Osteoblast (primary cell): Measurements from ENCODE around the gene SCARF1. TPM values are rescaled to one million over a fixed set of nuclear protein-coding genes. Genes with fewer than 3 reads are reported as not detected.

Source experiments
- DNase-seq: peaks from one replicate; pipeline ENCODE4 v3.0.0; 2011; ENCODE audit warnings: low spot score, mixed read lengths; ENCODE audit not compliant: insufficient read length; ENCODE audit errors: missing footprints
- H2AFZ ChIP-seq: 2 replicates; pipeline ENCODE4 v1.6.0; 2011; ENCODE audit warnings: mild to moderate bottlenecking, low read length
- H3K27ac ChIP-seq: 2 replicates; pipeline ENCODE4 v1.5.1; 2011; ENCODE audit warnings: mild to moderate bottlenecking, low read depth, low read length, moderate library complexity
- H3K27me3 ChIP-seq: 2 replicates; pipeline ENCODE4 v1.6.0; 2012; ENCODE audit warnings: mild to moderate bottlenecking, control low read depth, inconsistent platforms, low read length, moderate library complexity; ENCODE audit not compliant: insufficient read depth
- H3K36me3 ChIP-seq: 2 replicates; pipeline ENCODE4 v1.5.1; 2011; ENCODE audit warnings: mild to moderate bottlenecking, low read length, control low read depth, moderate library complexity; ENCODE audit not compliant: insufficient read depth
- H3K4me1 ChIP-seq: 2 replicates; pipeline ENCODE4 v1.5.1; 2011; ENCODE audit warnings: mild to moderate bottlenecking, low read length, control low read depth, moderate library complexity; ENCODE audit not compliant: insufficient read depth
- H3K4me2 ChIP-seq: 2 replicates; pipeline ENCODE4 v1.6.0; 2011; ENCODE audit warnings: mild to moderate bottlenecking, low read length; ENCODE audit not compliant: insufficient read depth
- H3K4me3 ChIP-seq: fragments of 200-600 bp; sonication (generic); 3 replicates; pipeline ENCODE4 v1.5.1; 2012; ENCODE audit warnings: mild to moderate bottlenecking, low read length, inconsistent platforms; ENCODE audit not compliant: insufficient read depth
- H3K79me2 ChIP-seq: 2 replicates; pipeline ENCODE4 v1.6.0; 2012; ENCODE audit warnings: mild to moderate bottlenecking, low read length, control low read depth, inconsistent platforms; ENCODE audit not compliant: insufficient read depth
- H3K9me3 ChIP-seq: 2 replicates; pipeline ENCODE4 v1.5.1; 2011; ENCODE audit warnings: low read depth, low read length, control low read depth
- H4K20me1 ChIP-seq: 2 replicates; pipeline ENCODE4 v1.6.0; 2012; ENCODE audit warnings: mild to moderate bottlenecking, low read length, control low read depth; ENCODE audit not compliant: insufficient read depth
- total RNA-seq: library from RNA; depleted of rRNA; stranded (reverse); fragments of >200 nt; gene quantifications from 2 replicates; pipeline ENCODE4 v1.2.3, GENCODE V29; 2012
- TF ChIP-seq, protein P1 (sequence below): IDR thresholded peaks from 2 replicates; pipeline ENCODE4 v1.5.1; 2011; ENCODE audit warnings: mild to moderate bottlenecking, low read depth, low read length, moderate library complexity; ENCODE audit errors: extremely low read depth

The SCARF1 gene
- total RNA-seq, 1 donor = 1.4 TPM

DNA sequence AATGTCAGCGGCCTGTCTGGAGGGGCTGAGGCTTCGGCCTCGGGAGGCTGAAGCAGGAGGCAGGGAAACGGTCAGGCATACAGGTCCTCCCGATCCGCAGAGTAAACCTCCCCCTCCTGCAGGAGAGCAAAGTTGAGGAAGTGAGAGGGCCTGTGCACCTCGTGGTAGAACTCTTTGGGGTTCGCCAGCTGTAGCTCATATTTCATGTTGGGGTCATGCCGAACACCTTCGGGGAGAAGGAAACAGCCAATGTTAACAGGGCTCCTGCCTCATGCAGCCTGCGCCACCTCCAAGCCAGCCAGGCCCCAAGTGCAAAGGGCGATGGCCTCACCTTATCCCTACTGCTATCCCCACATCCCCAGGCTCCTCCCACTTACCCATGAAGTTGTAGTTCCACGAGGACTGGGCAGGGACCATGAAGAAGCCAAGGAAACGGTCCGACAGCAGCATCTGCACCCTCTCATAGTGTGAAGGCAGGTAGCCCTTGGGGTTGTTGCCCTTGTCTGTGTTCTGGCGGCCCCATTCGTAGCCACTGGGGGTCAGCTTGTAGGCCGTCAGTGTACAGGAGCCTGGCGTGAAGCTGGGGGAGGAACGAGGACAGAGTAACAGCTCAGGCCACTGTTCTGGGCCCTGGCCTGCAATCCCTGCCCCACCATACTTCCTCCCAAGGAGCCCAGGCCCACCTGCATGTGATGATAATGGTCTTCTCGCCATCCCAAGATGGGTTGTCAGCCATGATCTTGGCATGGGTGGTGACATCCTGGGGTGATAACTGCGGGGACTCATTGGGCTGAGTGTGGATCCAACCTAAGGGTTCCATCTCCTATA, 5.4 kb upstream of the SCARF1 start:
- H2AFZ ChIP-seq = no peak overlapping the region
- no peak overlapping the region for H3K4me2 ChIP-seq
- H3K79me2 ChIP-seq = no peaks in the 10 kb centered on the region
- TF ChIP-seq, protein P1, sequence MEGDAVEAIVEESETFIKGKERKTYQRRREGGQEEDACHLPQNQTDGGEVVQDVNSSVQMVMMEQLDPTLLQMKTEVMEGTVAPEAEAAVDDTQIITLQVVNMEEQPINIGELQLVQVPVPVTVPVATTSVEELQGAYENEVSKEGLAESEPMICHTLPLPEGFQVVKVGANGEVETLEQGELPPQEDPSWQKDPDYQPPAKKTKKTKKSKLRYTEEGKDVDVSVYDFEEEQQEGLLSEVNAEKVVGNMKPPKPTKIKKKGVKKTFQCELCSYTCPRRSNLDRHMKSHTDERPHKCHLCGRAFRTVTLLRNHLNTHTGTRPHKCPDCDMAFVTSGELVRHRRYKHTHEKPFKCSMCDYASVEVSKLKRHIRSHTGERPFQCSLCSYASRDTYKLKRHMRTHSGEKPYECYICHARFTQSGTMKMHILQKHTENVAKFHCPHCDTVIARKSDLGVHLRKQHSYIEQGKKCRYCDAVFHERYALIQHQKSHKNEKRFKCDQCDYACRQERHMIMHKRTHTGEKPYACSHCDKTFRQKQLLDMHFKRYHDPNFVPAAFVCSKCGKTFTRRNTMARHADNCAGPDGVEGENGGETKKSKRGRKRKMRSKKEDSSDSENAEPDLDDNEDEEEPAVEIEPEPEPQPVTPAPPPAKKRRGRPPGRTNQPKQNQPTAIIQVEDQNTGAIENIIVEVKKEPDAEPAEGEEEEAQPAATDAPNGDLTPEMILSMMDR = no peak
- no peaks in the 10 kb centered on the region for H3K27me3 ChIP-seq
- H3K36me3 ChIP-seq = peaks cover 56% of the 10 kb centered on the region
- H4K20me1 ChIP-seq = no peaks in the 10 kb centered on the region
- H3K4me3 ChIP-seq = no peak overlapping the region
- no peaks in the 10 kb centered on the region for H3K9me3 ChIP-seq
- H3K27ac ChIP-seq = no peak overlapping the region
- DNase-seq = peak; percentile 76
- H3K4me1 ChIP-seq = peaks cover 9% of the 10 kb centered on the region

DNA sequence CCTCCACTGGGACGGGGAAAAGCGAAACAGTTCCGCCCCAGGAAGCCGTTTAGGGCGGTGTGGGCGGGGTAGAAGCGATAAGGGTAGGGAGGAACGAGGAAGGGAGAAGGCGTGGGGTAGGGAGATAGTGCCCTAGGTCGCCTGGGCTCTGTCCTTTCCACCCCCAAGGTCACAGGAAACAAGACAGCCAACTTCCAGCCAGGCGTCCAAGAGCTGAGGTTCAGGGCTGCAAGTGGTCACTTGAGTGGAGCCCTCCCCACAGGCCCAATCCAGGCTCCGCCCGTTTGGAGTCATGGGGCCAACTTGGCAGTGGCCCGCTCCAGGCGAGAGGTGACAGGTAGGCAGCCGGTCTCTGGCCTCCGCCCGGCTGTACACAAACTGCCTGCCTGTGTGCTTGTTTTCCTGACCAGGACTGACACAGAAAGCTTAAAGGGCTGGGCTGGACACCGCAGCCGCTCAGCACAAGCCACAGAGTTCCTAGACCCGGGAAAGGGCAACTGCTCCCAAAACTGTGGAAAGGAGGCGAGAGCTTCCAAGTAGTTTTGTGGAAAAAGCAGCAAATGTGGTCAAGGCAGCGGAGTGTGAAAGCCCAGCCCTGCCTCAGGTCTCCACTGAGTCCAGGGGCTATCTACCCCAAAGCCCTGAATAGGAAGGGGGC, 4.4 kb upstream of the SCARF1 start, which contains the start of gene RILP:
RILP (minus strand) TSS at position 23 of the 658 bp plus-strand sequence. CDS start 62 bp downstream, outside the sequence.
- Histone ChIP-seq H3K79me2 (no peaks in the 10 kb centered on the region), H3K27ac (peak within 1 kb of the TSS; percentile 52), H3K4me1 (peaks cover 9% of the 10 kb centered on the region), H3K4me2 (peak within 1 kb of the TSS; percentile 93), H3K27me3 (no peaks in the 10 kb centered on the region), H3K9me3 (no peaks in the 10 kb centered on the region), H3K36me3 (peaks cover 50% of the 10 kb centered on the region), H3K4me3 (peak within 1 kb of the TSS; percentile 79), H2AFZ (peak within 1 kb of the TSS; percentile 90), H4K20me1 (no peaks in the 10 kb centered on the region)
- TF ChIP-seq, protein P1 = no peak
- peak; percentile 88 for DNase-seq

DNA sequence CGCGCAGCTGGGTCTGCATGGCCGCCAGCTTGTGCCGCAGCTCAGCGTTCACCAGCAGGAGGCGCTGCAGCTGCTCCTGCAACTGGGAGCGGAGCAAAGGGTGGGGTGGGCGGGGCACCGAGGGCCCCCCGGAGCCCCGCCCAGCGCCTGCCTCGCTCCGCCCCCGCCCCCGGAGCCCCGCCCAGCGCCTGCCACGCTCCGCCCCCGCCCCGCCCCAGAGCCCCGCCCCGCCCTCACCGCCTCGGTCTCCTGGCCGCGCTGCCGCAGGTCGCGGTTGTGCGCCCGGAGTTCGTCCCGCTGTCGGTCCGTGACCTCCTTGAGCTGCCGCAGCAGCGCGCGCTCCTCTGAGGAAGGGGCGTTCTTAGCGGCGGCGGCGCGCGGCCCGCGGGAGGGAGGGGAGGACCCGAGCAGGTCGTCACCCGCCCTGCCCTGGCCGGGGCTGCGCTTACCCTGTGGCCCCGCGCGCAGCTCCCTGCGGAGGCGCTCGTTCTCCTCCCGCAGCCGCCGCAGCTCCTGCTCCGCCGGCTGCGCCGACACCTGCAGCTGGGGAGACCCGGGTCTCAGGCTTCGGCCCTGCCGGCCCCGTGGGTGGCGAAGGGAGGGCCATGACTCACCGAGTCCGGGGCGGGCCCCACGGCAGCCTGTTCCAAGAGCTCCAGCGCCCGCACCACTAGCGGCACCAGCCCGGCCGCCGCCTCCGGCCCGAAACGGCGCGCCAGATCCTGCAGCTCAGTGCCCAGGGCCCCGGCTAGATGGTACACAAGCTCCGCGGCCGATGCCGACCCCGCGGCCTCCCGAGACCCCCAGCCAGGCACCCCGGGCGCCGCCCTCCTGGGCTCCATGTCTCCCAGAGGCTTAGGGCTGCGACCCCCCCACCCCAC, 3.7 kb upstream of the SCARF1 start:
- DNase-seq = peak; percentile 100
- peaks cover 13% of the 10 kb centered on the region for H3K4me1 ChIP-seq
- peak overlapping the region; percentile 56 for H2AFZ ChIP-seq
- no peaks in the 10 kb centered on the region for H3K79me2 ChIP-seq
- peak overlapping the region; percentile 52 for H3K27ac ChIP-seq
- no peaks in the 10 kb centered on the region for H3K27me3 ChIP-seq
- TF ChIP-seq, protein P1 = peak; percentile 69
- no peaks in the 10 kb centered on the region for H3K9me3 ChIP-seq
- H3K4me2 ChIP-seq = peak overlapping the region; percentile 93
- peak overlapping the region; percentile 79 for H3K4me3 ChIP-seq
- no peaks in the 10 kb centered on the region for H4K20me1 ChIP-seq
- H3K36me3 ChIP-seq = peaks cover 43% of the 10 kb centered on the region
